Measurements from ENCODE around the gene UPF2.

- TF ChIP-seq TAF1 (IDR thresholded peaks at IDR 0.05; ENCODE audit: low read depth): no peak
- no peak for TF ChIP-seq CTCF (IDR thresholded peaks at IDR 0.05; ENCODE audit: poor library complexity, severe bottlenecking)
- TF ChIP-seq POLR2AphosphoS5 (IDR thresholded peaks at IDR 0.05): no peak
- no peak for TF ChIP-seq RAD21 (conservative IDR thresholded peaks at IDR 0.05)
- no peak for TF ChIP-seq EP300 (conservative IDR thresholded peaks at IDR 0.05; ENCODE audit: poor library complexity, severe bottlenecking)
- TF ChIP-seq EZH2 (IDR thresholded peaks at IDR 0.05; ENCODE audit: borderline replicate concordance, insufficient read depth, low read length, poor library complexity, severe bottlenecking): no peak
Measured at GRCh38 chr10:11881030-11881476, 161.6 kb downstream of the UPF2 start.
